Endothelial cell of umbilical vein (primary cell): ENCODE results near the gene FAM217A.

Source experiments
- EZH2 ChIP-seq: IDR thresholded peaks from 2 replicates; pipeline ENCODE4 v1.6.1; 2012; ENCODE audit warnings: borderline replicate concordance, low read depth, mild to moderate bottlenecking, moderate library complexity, low read length, inconsistent platforms; ENCODE audit not compliant: severe bottlenecking
- POLR2A ChIP-seq: IDR thresholded peaks from 2 replicates; pipeline ENCODE4 v1.6.1; 2012; ENCODE audit warnings: low read depth, mild to moderate bottlenecking, control low read depth, low read length
- TF ChIP-seq, protein P1 (sequence below), 2 donors: IDR thresholded peaks; 1 replicate in 1 of 2; 2 replicates in 1 of 2; pipeline ENCODE4 v1.5.1; 2011; ENCODE audit warnings: low read length in 2 of 2, mild to moderate bottlenecking in 2 of 2, moderate library complexity in 2 of 2, control low read depth in 1 of 2, inconsistent platforms in 1 of 2, low read depth in 1 of 2; ENCODE audit not compliant: insufficient read depth in 1 of 2; ENCODE audit errors: extremely low read depth in 1 of 2
- TF ChIP-seq, protein P2 (sequence below): IDR thresholded peaks from 2 replicates; pipeline ENCODE4 v1.6.1; 2011; ENCODE audit not compliant: insufficient read depth, insufficient read length

DNA sequence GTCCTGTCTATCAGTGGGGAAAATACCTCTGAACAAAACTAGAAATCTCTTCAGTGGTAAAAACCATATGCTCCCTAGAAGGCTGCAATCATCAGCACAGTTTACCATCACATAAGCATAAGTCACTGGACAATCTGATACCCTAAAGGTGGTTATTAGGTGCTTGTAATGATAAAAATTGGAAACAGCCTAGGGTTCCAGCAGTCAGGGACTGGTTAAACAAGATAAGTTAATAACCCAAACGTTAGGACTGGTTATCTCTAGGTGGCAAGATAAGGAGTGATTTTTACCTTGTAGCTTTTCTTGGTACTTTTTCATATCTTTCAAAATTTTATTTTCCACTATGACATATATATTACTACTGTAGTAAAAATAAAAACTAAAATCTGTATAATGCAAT, 45.4 kb upstream of the FAM217A start:
- TF ChIP-seq, protein P1, sequence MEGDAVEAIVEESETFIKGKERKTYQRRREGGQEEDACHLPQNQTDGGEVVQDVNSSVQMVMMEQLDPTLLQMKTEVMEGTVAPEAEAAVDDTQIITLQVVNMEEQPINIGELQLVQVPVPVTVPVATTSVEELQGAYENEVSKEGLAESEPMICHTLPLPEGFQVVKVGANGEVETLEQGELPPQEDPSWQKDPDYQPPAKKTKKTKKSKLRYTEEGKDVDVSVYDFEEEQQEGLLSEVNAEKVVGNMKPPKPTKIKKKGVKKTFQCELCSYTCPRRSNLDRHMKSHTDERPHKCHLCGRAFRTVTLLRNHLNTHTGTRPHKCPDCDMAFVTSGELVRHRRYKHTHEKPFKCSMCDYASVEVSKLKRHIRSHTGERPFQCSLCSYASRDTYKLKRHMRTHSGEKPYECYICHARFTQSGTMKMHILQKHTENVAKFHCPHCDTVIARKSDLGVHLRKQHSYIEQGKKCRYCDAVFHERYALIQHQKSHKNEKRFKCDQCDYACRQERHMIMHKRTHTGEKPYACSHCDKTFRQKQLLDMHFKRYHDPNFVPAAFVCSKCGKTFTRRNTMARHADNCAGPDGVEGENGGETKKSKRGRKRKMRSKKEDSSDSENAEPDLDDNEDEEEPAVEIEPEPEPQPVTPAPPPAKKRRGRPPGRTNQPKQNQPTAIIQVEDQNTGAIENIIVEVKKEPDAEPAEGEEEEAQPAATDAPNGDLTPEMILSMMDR (IDR thresholded peaks at IDR 0.05; ENCODE audit: extremely low read depth in 1 of 2, insufficient read depth in 1 of 2, low read depth in 1 of 2, low read length in 2 of 2): no peak
- no peak for TF ChIP-seq POLR2A
- TF ChIP-seq EZH2: no peak
- TF ChIP-seq, protein P2, sequence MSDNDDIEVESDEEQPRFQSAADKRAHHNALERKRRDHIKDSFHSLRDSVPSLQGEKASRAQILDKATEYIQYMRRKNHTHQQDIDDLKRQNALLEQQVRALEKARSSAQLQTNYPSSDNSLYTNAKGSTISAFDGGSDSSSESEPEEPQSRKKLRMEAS: no peak
